GM19463 (cell line): ENCODE data around the gene ABCC12.
"Not testable (repeated sequence)": the region's sequence is repeated elsewhere in the genome, so short reads cannot be mapped to it uniquely, and the experiment has no call there.

Source experiments
- ATAC-seq: cut with Tn5 transposase; IDR thresholded peaks from one replicate; pipeline ENCODE4 v1.9.1; 2021; ENCODE audit warnings: mild to moderate bottlenecking, moderate library complexity; ENCODE audit not compliant: unreplicated experiment

ABCC12 gene

GRCh38 chr16:48155926-48156789 lies at the start of gene ABCC12:
TSS of gene ABCC12 (minus strand) at chr16:48155993. CDS start at chr16:48146424, 9,569 bp downstream.
- no peak for ATAC-seq

GRCh38 chr16:48204825-48205151 lies 49.0 kb upstream of the ABCC12 start:
- ATAC-seq, result no peak

GRCh38 chr16:48203974-48204824 lies 48.4 kb upstream of the ABCC12 start:
- ATAC-seq, result no peak

- ATAC-seq, result no peak
These were observed 45.9 kb upstream of the ABCC12 start for GRCh38 chr16:48201515-48202201.

- no peak for ATAC-seq
These were observed 41.5 kb upstream of the ABCC12 start for GRCh38 chr16:48197294-48197693.

- no peak for ATAC-seq
These were observed 39.2 kb upstream of the ABCC12 start for GRCh38 chr16:48194828-48195556.

GRCh38 chr16:48193846-48194245 lies 38.1 kb upstream of the ABCC12 start:
- no peak for ATAC-seq

GRCh38 chr16:48188449-48189102 lies 32.8 kb upstream of the ABCC12 start:
- ATAC-seq, result peak; percentile 90

- ATAC-seq, result no peak
These were observed 32.0 kb upstream of the ABCC12 start for GRCh38 chr16:48187779-48188178.

GRCh38 chr16:48184681-48185080 lies 28.9 kb upstream of the ABCC12 start:
- ATAC-seq, result no peak

GRCh38 chr16:48182979-48183537 lies 27.3 kb upstream of the ABCC12 start:
- ATAC-seq, result peak; percentile 55

GRCh38 chr16:48181746-48182520 lies 26.1 kb upstream of the ABCC12 start:
- not testable (repeated sequence) for ATAC-seq

GRCh38 chr16:48180868-48181480 lies 25.2 kb upstream of the ABCC12 start:
- no peak for ATAC-seq

- ATAC-seq, result no peak
These were observed 21.0 kb upstream of the ABCC12 start for GRCh38 chr16:48176635-48177408.

GRCh38 chr16:48173889-48174288 lies 18.1 kb upstream of the ABCC12 start:
- no peak for ATAC-seq

GRCh38 chr16:48172682-48173081 lies 16.9 kb upstream of the ABCC12 start:
- no peak for ATAC-seq

GRCh38 chr16:48169896-48170295 lies 14.1 kb upstream of the ABCC12 start:
- no peak for ATAC-seq

- no peak for ATAC-seq
These were observed 12.3 kb upstream of the ABCC12 start for GRCh38 chr16:48168075-48168474.
